Liver (tissue), 3 donors: ENCODE measurements around the gene DAP3.
"Not testable (repeated sequence)": the region's sequence is repeated elsewhere in the genome, so short reads cannot be mapped to it uniquely, and the experiment has no call there.

Experiments used
- ATF3 ChIP-seq: IDR thresholded peaks from 2 replicates; pipeline ENCODE4 v1.6.1; 2016; ENCODE audit warnings: antibody characterized with exemption
- CTCF ChIP-seq: fragments of 150-350 bp; IDR thresholded peaks from 2 replicates; pipeline ENCODE4 v1.5.1; 2017; ENCODE audit warnings: improper control_type of control experiment, low read depth, low read length; ENCODE audit not compliant: missing input control
- GABPA ChIP-seq, 2 donors: IDR thresholded peaks in 1 of 2; conservative IDR thresholded peaks in 1 of 2; 2 replicates each; pipeline ENCODE4 v1.6.1; 2016; ENCODE audit warnings: antibody characterized with exemption in 2 of 2, mild to moderate bottlenecking in 1 of 2, moderate library complexity in 1 of 2
- MAX ChIP-seq: IDR thresholded peaks from 2 replicates; pipeline ENCODE4 v1.6.1; 2016; ENCODE audit warnings: antibody characterized with exemption
- REST ChIP-seq: IDR thresholded peaks from 2 replicates; pipeline ENCODE4 v1.6.1; 2016; ENCODE audit warnings: antibody characterized with exemption, mild to moderate bottlenecking
- TAF1 ChIP-seq: conservative IDR thresholded peaks from 2 replicates; pipeline ENCODE4 v1.6.1; 2016; ENCODE audit warnings: antibody characterized with exemption, mild to moderate bottlenecking
- donor health status: healthy.
- donor health status: healthy.

GRCh38 chr1:155642559-155643180 is 46.2 kb upstream of the DAP3 start:
- TF ChIP-seq CTCF; TAF1; ATF3; MAX; GABPA (IDR thresholded peaks at IDR 0.05 in 1 of 2, conservative IDR thresholded peaks at IDR 0.05 in 1 of 2); REST: not testable (repeated sequence)
